ENCODE measurements around the gene BORCS6. TPM values are rescaled to one million over a fixed set of nuclear protein-coding genes. Genes with fewer than 3 reads are reported as not detected.

The BORCS6 gene
- total and polyA plus RNA-seq, 9 of the 15 experiments (the other 6 are each of a cell fraction or from before 2014, with no cell fraction given), result 0.01 to 7.4 (median 2.3) TPM

GRCh38 chr17:8185582-8186445 is 4.2 kb downstream of the BORCS6 start (continued):
- no peak for TF ChIP-seq ZNF407 (IDR thresholded peaks at IDR 0.05; ENCODE audit: low read depth)
- no peak for TF ChIP-seq MCM5 (IDR thresholded peaks at IDR 0.05; ENCODE audit: low read depth)
- no peak for TF ChIP-seq PHTF2 (CRISPR knock-in tag; IDR thresholded peaks at IDR 0.05)
- no peak for TF ChIP-seq TCF15 (CRISPR knock-in tag; IDR thresholded peaks at IDR 0.05)
- TF ChIP-seq, protein P1, sequence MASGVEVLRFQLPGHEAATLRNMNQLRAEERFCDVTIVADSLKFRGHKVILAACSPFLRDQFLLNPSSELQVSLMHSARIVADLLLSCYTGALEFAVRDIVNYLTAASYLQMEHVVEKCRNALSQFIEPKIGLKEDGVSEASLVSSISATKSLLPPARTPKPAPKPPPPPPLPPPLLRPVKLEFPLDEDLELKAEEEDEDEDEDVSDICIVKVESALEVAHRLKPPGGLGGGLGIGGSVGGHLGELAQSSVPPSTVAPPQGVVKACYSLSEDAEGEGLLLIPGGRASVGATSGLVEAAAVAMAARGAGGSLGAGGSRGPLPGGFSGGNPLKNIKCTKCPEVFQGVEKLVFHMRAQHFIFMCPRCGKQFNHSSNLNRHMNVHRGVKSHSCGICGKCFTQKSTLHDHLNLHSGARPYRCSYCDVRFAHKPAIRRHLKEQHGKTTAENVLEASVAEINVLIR (CRISPR knock-in tag; IDR thresholded peaks at IDR 0.05), result no peak
- TF ChIP-seq NRF1 (conservative IDR thresholded peaks at IDR 0.05 in 1 of 2, IDR thresholded peaks at IDR 0.05 in 1 of 2), result no peak
- peak; percentile 52; the same call in 1 of the 2 replicates for TF ChIP-seq CBFB (CRISPR knock-in tag; IDR thresholded peaks at IDR 0.05)
- no peak for TF ChIP-seq LCOR (CRISPR knock-in tag; IDR thresholded peaks at IDR 0.05)
- no peak for TF ChIP-seq E2F3 (CRISPR knock-in tag; IDR thresholded peaks at IDR 0.05)
